GM12878 (cell line): ENCODE results near the gene NUTM1. TPM values are rescaled to one million over a fixed set of nuclear protein-coding genes. Genes with fewer than 3 reads are reported as not detected.

Experiments used
- ATAC-seq: fragments of 200-7000 bp; cut with Tn5 transposase; 3 replicates; pipeline ENCODE4 v1.9.1; 2020; ENCODE audit warnings: mild to moderate bottlenecking, moderate library complexity
- BruUV-seq: library from RNA; stranded (reverse); fragments of 400-500 nt; replicated peaks from 2 replicates; lab custom pipeline; 2021; lab: Mats Ljungman, UMichigan
- CTCF ChIA-PET: fragments of 300-600 bp; sonication (Branson Sonifier 250); formaldehyde crosslinking; extraction: SDS; loops from one replicate; lab custom pipeline; 2021; ENCODE audit warnings: inconsistent platforms; lab: Yijun Ruan, JAX
- POLR2A ChIA-PET: fragments of 350-600 bp; formaldehyde crosslinking; extraction: SDS; loops from one replicate; lab custom pipeline; 2021; ENCODE audit warnings: inconsistent platforms; lab: Charles Lee
- RAD21 ChIA-PET: fragments of 300-600 bp; sonication (Branson Sonifier 250); formaldehyde crosslinking; loops from one replicate; lab custom pipeline; 2023; ENCODE audit warnings: antibody characterized with exemption; ENCODE audit not compliant: unreplicated experiment; lab: Charles Lee
- SMC1A ChIA-PET: fragments of 300-600 bp; sonication (Branson Sonifier 250); formaldehyde crosslinking; loops from one replicate; lab custom pipeline; 2023; ENCODE audit not compliant: unreplicated experiment, uncharacterized antibody; lab: Charles Lee
- DNase-seq: peaks from one replicate; pipeline ENCODE4 v3.0.0-alpha.2; 2011; ENCODE audit warnings: low read depth, low spot score
- FAIRE-seq: peaks from 3 replicates; lab custom pipeline; 2011; peaks lifted over from hg19 to GRCh38; lab: Jason Lieb, UNC
- H2AFZ ChIP-seq: 2 replicates; pipeline ENCODE4 v1.6.0; 2011; ENCODE audit warnings: low read depth, low read length, control low read depth; ENCODE audit not compliant: control insufficient read depth
- H3K27ac ChIP-seq: 2 replicates; pipeline ENCODE4 v1.5.1; 2011; ENCODE audit warnings: control low read depth; ENCODE audit not compliant: control insufficient read depth, insufficient read depth
- H3K27me3 ChIP-seq, 2 experiments: replicated peaks in 1 of 2; 2 replicates each; pipeline versions ENCODE4 v1.6.0 to v1.6.1; 2011; ENCODE audit warnings: low read length in 1 of 2; ENCODE audit not compliant: control insufficient read depth in 2 of 2, insufficient read depth in 2 of 2
- H3K36me3 ChIP-seq, 2 experiments: 2 replicates each; pipeline ENCODE4 v1.5.1; 2011; ENCODE audit warnings: low read length in 1 of 2; ENCODE audit not compliant: control insufficient read depth in 2 of 2, insufficient read depth in 2 of 2
- H3K4me1 ChIP-seq: 2 replicates; pipeline ENCODE4 v1.6.1; 2011; ENCODE audit warnings: mild to moderate bottlenecking, low read length, moderate library complexity, mixed read lengths; ENCODE audit not compliant: control insufficient read depth, insufficient read depth
- H3K4me2 ChIP-seq: 2 replicates; pipeline ENCODE4 v1.6.0; 2011; ENCODE audit warnings: control low read depth; ENCODE audit not compliant: control insufficient read depth, insufficient read depth
- H3K4me3 ChIP-seq: fragments of 200-600 bp; sonication (generic); 2 replicates; pipeline ENCODE4 v1.5.1; 2016
- H3K79me2 ChIP-seq: 2 replicates; pipeline ENCODE4 v1.6.0; 2011; ENCODE audit warnings: low read length; ENCODE audit not compliant: control insufficient read depth, insufficient read depth
- H3K9ac ChIP-seq: 2 replicates; pipeline ENCODE4 v1.8.0; 2011; ENCODE audit warnings: low read length, control low read depth, mixed read lengths; ENCODE audit not compliant: control insufficient read depth, insufficient read depth
- H3K9me3 ChIP-seq: replicated peaks from 3 replicates; pipeline ENCODE4 v1.5.1; 2011; ENCODE audit warnings: mild to moderate bottlenecking, low read length; ENCODE audit not compliant: control insufficient read depth, insufficient read depth
- H4K20me1 ChIP-seq: 2 replicates; pipeline ENCODE4 v1.6.0; 2011; ENCODE audit not compliant: control insufficient read depth, insufficient read depth
- CBX5 ChIP-seq: sonication (generic); IDR thresholded peaks from 2 replicates; pipeline ENCODE4 v1.6.1; 2016; ENCODE audit warnings: low read depth, moderate library complexity, mild to moderate bottlenecking, inconsistent platforms
- GABPA ChIP-seq: IDR thresholded peaks from 2 replicates; pipeline ENCODE4 v1.6.1; 2014; ENCODE audit warnings: antibody characterized with exemption, low read depth, mild to moderate bottlenecking, inconsistent platforms
- GATAD2B ChIP-seq: fragments of 450-650 bp; conservative IDR thresholded peaks from 2 replicates; pipeline ENCODE4 v1.6.1; 2017; ENCODE audit warnings: low read depth, mild to moderate bottlenecking, moderate library complexity
- NKRF ChIP-seq: fragments of 450-650 bp; conservative IDR thresholded peaks from 2 replicates; pipeline ENCODE4 v1.6.1; 2017; ENCODE audit warnings: mild to moderate bottlenecking, moderate library complexity
- PAX8 ChIP-seq: fragments of 450-650 bp; IDR thresholded peaks from 2 replicates; pipeline ENCODE4 v1.6.1; 2017; ENCODE audit warnings: mild to moderate bottlenecking, moderate library complexity
- RB1 ChIP-seq: fragments of 450-650 bp; formaldehyde crosslinking; IDR thresholded peaks from 2 replicates; pipeline ENCODE4 v1.6.1; 2017; ENCODE audit warnings: mild to moderate bottlenecking, borderline replicate concordance
- SMC3 ChIP-seq: IDR thresholded peaks from 2 replicates; pipeline ENCODE4 v1.6.1; 2011; ENCODE audit warnings: low read length, improper control_type of control experiment, borderline replicate concordance
- SREBF1 ChIP-seq: IDR thresholded peaks from 2 replicates; pipeline ENCODE4 v1.6.1; 2012; ENCODE audit warnings: mild to moderate bottlenecking, low read length
- SRF ChIP-seq, 2 experiments: IDR thresholded peaks; 2 replicates each; pipeline ENCODE4 v1.6.1; 2011; ENCODE audit warnings: low read depth in 2 of 2, low read length in 2 of 2, mild to moderate bottlenecking in 1 of 2, moderate library complexity in 1 of 2
- STAT1 ChIP-seq: fragments of 450-650 bp; conservative IDR thresholded peaks from 2 replicates; pipeline ENCODE4 v1.6.1; 2014; ENCODE audit warnings: antibody characterized with exemption, mild to moderate bottlenecking
- ZNF24 ChIP-seq: fragments of 450-650 bp; IDR thresholded peaks from 2 replicates; pipeline ENCODE4 v1.6.1; 2017; ENCODE audit warnings: antibody characterized with exemption, mild to moderate bottlenecking
- ZNF592 ChIP-seq: fragments of 450-650 bp; IDR thresholded peaks from 2 replicates; pipeline ENCODE4 v1.6.1; 2017; ENCODE audit warnings: mild to moderate bottlenecking, moderate library complexity
- in situ Hi-C: fragments of 300-500 bp; cut with MboI; formaldehyde crosslinking; loops from 9 replicates; pipeline ENCODE4 v1.14.3; 2018; ENCODE audit warnings: mixed read lengths
- intact Hi-C: fragments of 100-400 bp; cut with micrococcal nuclease; formaldehyde crosslinking; loops from one replicate; pipeline ENCODE4 v1.14.2; 2022; ENCODE audit not compliant: unreplicated experiment
- polyA plus RNA-seq, 11 experiments: library from polyadenylated mRNA; depleted of rRNA in 4 of 11; unstranded in 6 of 11; stranded (reverse) in 5 of 11; fragments of >200 nt; fragmentation: Nextera tagmentation in 4 of 11; fragmentation: Illumina TruSeq in 1 of 11; extraction: Ambion mirVana in 4 of 11; extraction: Trizol in 1 of 11; gene quantifications; 1 replicate in 1 of 11; 2 replicates in 10 of 11; pipeline versions ENCODE4 v1.2.1 to v1.2.3, GENCODE V29; 2011 to 2016; ENCODE audit warnings: inconsistent platforms in 2 of 11, missing spikeins in 2 of 11, low read depth in 1 of 11
- total RNA-seq, 4 experiments: library from RNA; depleted of rRNA in 3 of 4; stranded (reverse); fragments of >200 nt in 3 of 4; fragmentation: Illumina TruSeq in 1 of 4; extraction: Trizol in 1 of 4; gene quantifications; 2 replicates each; pipeline versions ENCODE4 v1.2.1 to v1.2.3, GENCODE V29; 2013 to 2021

NUTM1 gene
- total and polyA plus RNA-seq, 10 of the 15 experiments (the other 5 are each of a cell fraction or from before 2014, with no cell fraction given), result under 0.01 to 0.05 TPM; not detected in 8

GRCh38 chr15:34325368-34325767 is 17.7 kb upstream of the NUTM1 start:
- in situ Hi-C loops (no loop called here), intact Hi-C loops (loop anchor here (5.0 kb wide), 1 partner anchor 42 kb away; the partner anchor contains the start of gene LPCAT4)

More at GRCh38 chr15:34325368-34325767, 17.7 kb upstream of the NUTM1 start:
- Histone ChIP-seq H3K27ac (peak overlapping the region; percentile 75), H4K20me1 (no peaks in the 10 kb centered on the region), H3K4me3 (peak overlapping the region; percentile 43; the same call in 1 of the 2 replicates), H3K4me2 (peak overlapping the region; percentile 90), H3K4me1 (peaks cover 28% of the 10 kb centered on the region), H3K79me2 (peaks cover 84% of the 10 kb centered on the region), H3K36me3 (no peaks in the 10 kb centered on the region; a peak in 1 of 4 replicates), H2AFZ (no peak overlapping the region), H3K9me3 (no peaks in the 10 kb centered on the region; the same call in 2 of the 3 replicates), H3K9ac (peak overlapping the region; percentile 26), H3K27me3 (no peaks in the 10 kb centered on the region)
- no peak for TF ChIP-seq SMC3
- TF ChIP-seq NKRF, result no peak
- TF ChIP-seq ZNF24, result no peak
- TF ChIP-seq CBX5, result no peak
- no peak for TF ChIP-seq PAX8
- TF ChIP-seq STAT1, result no peak
- no peak for TF ChIP-seq GATAD2B
- TF ChIP-seq ZNF592, result no peak
- no peak for TF ChIP-seq SREBF1
- no peak for TF ChIP-seq RB1
- no peak for TF ChIP-seq SRF (IDR thresholded peaks at IDR 0.05; ENCODE audit: low read depth in 2 of 2, low read length in 2 of 2)
- TF ChIP-seq GABPA, result no peak
- DNase-seq (no peak), FAIRE-seq (no peak), ATAC-seq (no peak)
- POLR2A ChIA-PET, result interaction anchor here (1.3 to 3.3 kb wide), 3 partner anchors 8 to 13 kb away, joined by 4 to 26 read pairs (median 4); partner anchors contain the start of gene SLC12A6
- BruUV-seq, result no TSS peak
- RAD21 ChIA-PET, result interaction anchor here (0.9 to 6.6 kb wide), 7 partner anchors 8 to 215 kb away, joined by 3 to 57 read pairs (median 4); partner anchors contain the start of gene SLC12A6
- SMC1A ChIA-PET, result interaction anchor here (0.6 to 6.8 kb wide), 8 partner anchors 7 to 82 kb away, joined by 3 to 107 read pairs (median 6); partner anchors contain the start of genes LPCAT4, NOP10, NUTM1 and SLC12A6
- CTCF ChIA-PET, result interaction anchor here (1.3 to 2.8 kb wide), 5 partner anchors 8 to 84 kb away, joined by 5 to 10 read pairs (median 7); partner anchors contain the start of genes NOP10 and NUTM1
